Measurements from ENCODE around the gene LITAFD. TPM values are rescaled to one million over a fixed set of nuclear protein-coding genes. Genes with fewer than 3 reads are reported as not detected.

The LITAFD gene
- total and polyA plus RNA-seq, 2 experiments from 2014 or later = 0.43 TPM; not detected in 1

DNA sequence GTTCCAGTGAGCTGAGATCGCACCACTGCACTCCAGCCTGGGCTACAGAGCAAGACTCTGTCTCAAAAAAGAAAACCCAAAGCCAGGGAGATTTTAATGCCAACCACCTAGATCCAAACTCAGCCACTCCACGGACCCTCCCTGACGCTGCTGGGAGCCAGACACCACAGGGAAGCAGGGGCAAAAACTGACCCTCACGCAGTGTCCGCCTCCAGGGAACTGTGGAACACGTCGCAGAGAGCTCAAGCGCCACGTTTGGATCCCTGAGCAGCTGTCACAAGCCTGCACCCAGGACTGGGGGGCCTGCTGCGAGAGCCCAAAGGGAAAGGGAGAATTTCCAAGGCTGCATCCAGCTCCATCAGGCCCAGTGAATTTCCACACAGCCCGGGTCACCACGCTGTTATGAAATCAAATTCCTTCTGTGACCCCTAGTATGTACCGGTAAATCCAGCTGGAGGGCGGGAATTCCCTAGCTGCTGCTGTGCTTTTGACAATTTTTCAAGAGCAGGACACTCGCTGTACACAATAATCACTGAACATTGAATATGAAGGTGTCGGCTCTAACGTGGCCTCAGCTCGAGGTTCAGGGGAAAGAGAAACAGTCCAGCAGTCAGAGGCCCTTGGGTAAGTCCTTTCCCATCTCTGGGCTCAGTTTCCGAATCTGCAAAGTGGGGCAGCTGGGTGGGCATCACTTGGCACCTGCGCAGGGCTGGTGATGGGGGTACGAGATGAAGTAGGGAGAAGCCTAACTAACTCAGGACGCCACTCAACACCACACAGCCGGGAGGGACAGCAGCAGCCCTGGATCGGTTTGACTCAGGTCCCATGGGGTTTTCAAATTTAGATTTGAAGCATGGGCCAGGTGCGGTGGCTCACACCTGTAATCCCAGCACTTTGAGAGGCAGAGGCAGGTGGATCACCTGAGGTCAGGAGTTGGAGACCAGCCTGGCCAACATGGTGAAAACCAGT, 22.0 kb upstream of the LITAFD start:
- H3K27ac ChIP-seq = no peak overlapping the region
- peaks cover 5% of the 10 kb centered on the region for H3K36me3 ChIP-seq
- DNase-seq (ENCODE audit: low read depth in 1 of 2, low spot score in 1 of 2) = peak in 1 of 2 donors; percentile 84

DNA sequence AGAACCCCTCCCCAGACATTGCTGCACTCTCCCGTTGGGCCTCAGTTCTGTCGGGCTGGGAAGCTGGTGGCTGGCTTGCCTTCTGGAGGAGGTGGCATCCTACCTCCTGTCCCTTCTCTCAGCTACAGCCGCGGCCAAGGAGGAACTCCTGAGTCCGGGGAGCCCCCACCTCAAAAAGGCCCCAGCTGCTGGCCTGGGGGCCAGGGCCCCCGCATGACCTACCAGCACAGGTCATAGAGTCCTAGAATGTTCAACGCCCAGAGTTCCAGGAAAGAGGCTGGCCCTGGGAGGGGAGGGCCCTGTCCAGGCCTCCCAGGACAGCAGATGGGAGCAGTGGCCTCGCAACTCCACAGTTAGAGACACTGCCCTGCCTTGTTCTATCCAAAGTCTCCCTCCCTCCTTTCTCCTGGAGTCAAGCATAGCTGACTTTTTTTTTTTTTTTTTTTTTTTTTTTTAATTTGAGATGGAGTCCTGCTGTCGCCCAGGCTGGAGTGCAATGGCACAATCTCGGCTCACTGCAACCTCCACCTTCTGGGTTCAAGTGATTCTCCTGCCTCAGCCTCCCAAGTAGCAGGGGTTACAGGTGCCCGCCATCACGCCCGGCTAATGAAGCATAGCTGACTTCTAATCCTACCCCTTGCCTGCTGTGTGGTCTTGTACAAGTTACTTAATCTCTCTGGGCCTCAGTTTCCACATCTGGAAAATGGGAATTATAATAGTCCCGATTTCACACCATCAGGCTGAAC, 20.4 kb upstream of the LITAFD start:
- no peak overlapping the region for H3K4me3 ChIP-seq
- TF ChIP-seq, protein P1, sequence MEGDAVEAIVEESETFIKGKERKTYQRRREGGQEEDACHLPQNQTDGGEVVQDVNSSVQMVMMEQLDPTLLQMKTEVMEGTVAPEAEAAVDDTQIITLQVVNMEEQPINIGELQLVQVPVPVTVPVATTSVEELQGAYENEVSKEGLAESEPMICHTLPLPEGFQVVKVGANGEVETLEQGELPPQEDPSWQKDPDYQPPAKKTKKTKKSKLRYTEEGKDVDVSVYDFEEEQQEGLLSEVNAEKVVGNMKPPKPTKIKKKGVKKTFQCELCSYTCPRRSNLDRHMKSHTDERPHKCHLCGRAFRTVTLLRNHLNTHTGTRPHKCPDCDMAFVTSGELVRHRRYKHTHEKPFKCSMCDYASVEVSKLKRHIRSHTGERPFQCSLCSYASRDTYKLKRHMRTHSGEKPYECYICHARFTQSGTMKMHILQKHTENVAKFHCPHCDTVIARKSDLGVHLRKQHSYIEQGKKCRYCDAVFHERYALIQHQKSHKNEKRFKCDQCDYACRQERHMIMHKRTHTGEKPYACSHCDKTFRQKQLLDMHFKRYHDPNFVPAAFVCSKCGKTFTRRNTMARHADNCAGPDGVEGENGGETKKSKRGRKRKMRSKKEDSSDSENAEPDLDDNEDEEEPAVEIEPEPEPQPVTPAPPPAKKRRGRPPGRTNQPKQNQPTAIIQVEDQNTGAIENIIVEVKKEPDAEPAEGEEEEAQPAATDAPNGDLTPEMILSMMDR (IDR thresholded peaks at IDR 0.05; ENCODE audit: low read depth, low read length) = no peak
- no peaks in the 10 kb centered on the region for H3K9me3 ChIP-seq (ENCODE audit: low read depth)
- H3K27ac ChIP-seq = no peak overlapping the region
- peaks cover 28% of the 10 kb centered on the region for H3K4me1 ChIP-seq (ENCODE audit: low read depth)
- no peak for DNase-seq (ENCODE audit: low read depth in 1 of 2, low spot score in 1 of 2)
- no peaks in the 10 kb centered on the region for H3K27me3 ChIP-seq
- peaks cover 5% of the 10 kb centered on the region for H3K36me3 ChIP-seq

More for the DNA sequence above, 22.0 kb upstream of the LITAFD start:
- H3K4me3 ChIP-seq = no peak overlapping the region
- TF ChIP-seq, protein P1 (IDR thresholded peaks at IDR 0.05; ENCODE audit: low read depth, low read length) = no peak
- no peaks in the 10 kb centered on the region for H3K9me3 ChIP-seq (ENCODE audit: low read depth)
- H3K4me1 ChIP-seq (ENCODE audit: low read depth) = peaks cover 16% of the 10 kb centered on the region
- H3K27me3 ChIP-seq = no peaks in the 10 kb centered on the region

DNA sequence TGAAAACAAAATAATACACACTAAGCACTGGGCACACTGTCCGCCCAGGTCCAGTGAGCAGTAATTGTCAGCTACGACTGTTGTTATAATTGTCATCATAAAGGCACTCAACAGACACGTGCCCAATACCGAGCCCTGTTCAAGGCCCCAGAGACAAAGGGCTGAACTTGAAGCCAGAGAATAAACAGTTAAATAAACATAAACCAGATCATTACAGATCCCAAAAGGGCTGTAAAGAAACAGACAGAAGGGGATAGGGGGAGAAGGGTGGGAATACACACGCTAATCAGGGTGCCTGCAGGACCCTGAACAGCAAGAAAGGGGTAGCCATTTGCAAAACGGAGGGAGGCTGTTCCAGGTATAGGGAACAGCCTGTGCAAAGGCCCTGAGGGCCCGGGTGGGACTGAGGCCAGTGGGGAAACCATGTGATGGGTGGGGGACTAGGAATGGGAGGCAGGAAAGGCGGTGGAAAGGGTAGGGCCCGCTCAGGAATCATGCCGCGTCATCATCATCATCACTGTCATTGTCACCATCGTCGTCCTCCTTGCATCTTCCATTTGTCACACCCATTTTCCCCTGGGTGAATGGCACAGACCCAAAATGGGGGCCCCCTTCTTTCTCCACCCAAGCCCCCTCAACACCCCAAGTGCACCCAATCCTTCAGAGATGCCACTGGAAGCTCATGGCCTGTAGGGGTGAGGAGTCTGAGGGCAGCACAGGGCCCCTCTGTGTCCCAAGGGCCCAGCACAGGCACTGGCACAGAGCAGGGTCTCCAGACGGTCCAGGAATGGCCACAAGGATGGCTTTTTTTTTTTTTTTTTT, 19.6 kb upstream of the LITAFD start:
- Histone ChIP-seq H3K4me3 (no peak overlapping the region), H3K9me3 (ENCODE audit: low read depth) (no peaks in the 10 kb centered on the region), H3K27me3 (no peaks in the 10 kb centered on the region), H3K27ac (no peak overlapping the region), H3K4me1 (ENCODE audit: low read depth) (peaks cover 28% of the 10 kb centered on the region), H3K36me3 (peaks cover 5% of the 10 kb centered on the region)
- TF ChIP-seq, protein P1 (IDR thresholded peaks at IDR 0.05; ENCODE audit: low read depth, low read length) = no peak
- DNase-seq (ENCODE audit: low read depth in 1 of 2, low spot score in 1 of 2) = no peak

DNA sequence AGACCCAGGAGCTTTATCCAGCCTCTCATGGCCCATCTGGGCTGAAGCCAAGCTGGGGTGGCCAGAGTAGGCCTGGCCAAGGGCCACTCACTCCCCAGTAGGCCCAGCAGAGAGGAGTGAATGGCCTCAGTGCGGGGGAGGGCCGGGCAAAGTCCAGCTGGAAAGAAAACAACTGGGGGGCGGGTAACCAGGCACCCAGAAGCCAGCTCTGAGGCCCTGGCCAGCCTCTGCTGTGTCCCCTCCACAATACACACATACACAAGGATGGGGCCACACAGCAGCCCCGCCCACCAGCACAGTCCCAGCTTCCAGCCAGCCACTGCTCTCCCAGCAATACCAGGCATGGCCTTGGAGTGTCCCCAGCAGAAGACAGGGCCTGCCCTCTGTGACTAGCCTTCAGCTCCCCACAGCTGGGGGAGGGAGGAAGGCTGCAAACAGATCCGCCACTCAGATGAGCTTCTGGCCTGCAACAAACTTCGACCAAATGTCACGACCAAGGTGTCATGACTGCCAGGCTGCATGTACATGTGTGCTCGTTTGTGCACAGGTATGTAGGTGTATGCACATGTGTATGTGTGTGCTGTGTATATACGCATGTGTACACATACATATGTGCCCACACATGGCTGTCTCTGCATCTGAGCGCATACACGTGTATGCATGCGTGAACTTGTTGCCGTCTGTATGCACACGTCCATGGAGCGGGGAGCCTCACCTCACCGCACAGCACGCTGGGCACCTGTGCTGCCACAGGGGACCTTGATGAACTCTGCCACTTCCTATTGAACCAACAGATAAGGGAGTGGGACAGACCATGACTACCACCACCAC, 18.3 kb upstream of the LITAFD start:
- DNase-seq (ENCODE audit: low read depth in 1 of 2, low spot score in 1 of 2) = peak in 1 of 2 donors; percentile 59
- TF ChIP-seq, protein P1 (IDR thresholded peaks at IDR 0.05; ENCODE audit: low read depth, low read length) = no peak
- Histone ChIP-seq H3K36me3 (peaks cover under 1% of the 10 kb centered on the region), H3K27me3 (no peaks in the 10 kb centered on the region), H3K27ac (peak overlapping the region; percentile 89), H3K4me3 (no peak overlapping the region), H3K4me1 (ENCODE audit: low read depth) (peaks cover 28% of the 10 kb centered on the region), H3K9me3 (ENCODE audit: low read depth) (no peaks in the 10 kb centered on the region)

Measured in cardiac muscle cell (in vitro differentiated cells and primary cell).